T-helper 1 cell treated with Interleukin-12 subunit alpha and Interleukin-12 subunit beta and Interleukin-4 antibody, amounts not matched to agents 30 μg/mL and 1 μg/mL, for 36 hours (primary cell): Measurements from ENCODE around the gene INSC.

Source experiments
- H3K27ac Mint-ChIP-seq: one replicate; pipeline ENCODE4 v1.8.0; 2021; ENCODE audit warnings: mild to moderate bottlenecking, mixed read lengths
- H3K27me3 Mint-ChIP-seq: one replicate; pipeline ENCODE4 v1.8.0; 2021; ENCODE audit warnings: low read depth, mixed read lengths
- H3K36me3 Mint-ChIP-seq: one replicate; pipeline ENCODE4 v1.8.0; 2021; ENCODE audit warnings: low read depth, mixed read lengths
- H3K4me1 Mint-ChIP-seq: one replicate; pipeline ENCODE4 v1.8.0; 2021; ENCODE audit warnings: low read depth, mixed read lengths
- H3K4me3 Mint-ChIP-seq: one replicate; pipeline ENCODE4 v1.8.0; 2021; ENCODE audit warnings: mild to moderate bottlenecking, moderate library complexity, mixed read lengths
- H3K9me3 Mint-ChIP-seq: one replicate; pipeline ENCODE4 v1.8.0; 2021; ENCODE audit warnings: mixed read lengths

INSC gene

DNA sequence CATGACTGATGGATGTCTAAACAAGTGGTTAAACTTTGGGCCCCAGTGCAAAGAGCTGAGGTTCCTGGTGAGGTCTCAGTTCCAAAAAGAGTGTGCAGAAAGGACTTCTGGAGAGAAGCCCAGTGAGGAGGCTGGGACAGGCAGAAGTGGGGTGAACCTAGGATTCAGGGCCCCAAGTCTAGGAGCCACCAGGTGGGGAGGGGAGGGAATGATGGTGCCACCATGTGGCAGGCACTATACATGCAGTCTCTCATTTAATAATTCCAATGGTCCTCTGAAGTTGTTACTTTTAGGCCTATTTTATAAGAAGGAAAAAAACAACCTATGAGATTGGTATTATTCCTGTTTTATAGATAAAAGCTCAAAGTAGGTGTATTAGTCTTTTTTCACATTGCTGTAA is 102.0 kb downstream of the INSC start:
- H3K4me3 Mint-ChIP-seq: no peak overlapping the region
- H3K27ac Mint-ChIP-seq: no peak overlapping the region
- H3K4me1 Mint-ChIP-seq: no peaks in the 10 kb centered on the region
- no peaks in the 10 kb centered on the region for H3K27me3 Mint-ChIP-seq
- no peaks in the 10 kb centered on the region for H3K9me3 Mint-ChIP-seq
- no peaks in the 10 kb centered on the region for H3K36me3 Mint-ChIP-seq

DNA sequence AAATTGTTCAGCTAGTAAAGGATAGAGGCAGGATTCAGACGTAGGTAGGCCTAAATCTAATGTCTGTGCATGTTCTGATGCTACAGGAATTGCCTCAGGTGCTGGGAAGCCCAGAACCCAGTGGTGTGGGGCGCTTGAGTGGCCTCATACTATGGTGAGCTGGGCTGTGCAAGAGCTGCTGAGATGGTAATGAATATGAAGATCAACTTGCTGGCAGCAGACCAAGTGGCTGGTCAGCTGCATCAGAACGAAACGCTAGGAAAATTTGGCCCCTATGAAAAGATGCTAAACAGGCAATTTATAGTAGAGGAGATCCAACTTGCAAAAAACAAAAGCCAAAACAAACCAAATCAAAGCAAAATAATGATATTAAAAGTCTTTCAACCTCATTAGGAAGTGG is 102.7 kb downstream of the INSC start:
- no peak overlapping the region for H3K27ac Mint-ChIP-seq
- no peaks in the 10 kb centered on the region for H3K36me3 Mint-ChIP-seq
- H3K27me3 Mint-ChIP-seq: no peaks in the 10 kb centered on the region
- H3K9me3 Mint-ChIP-seq: no peaks in the 10 kb centered on the region
- H3K4me3 Mint-ChIP-seq: no peak overlapping the region
- H3K4me1 Mint-ChIP-seq: no peaks in the 10 kb centered on the region

DNA sequence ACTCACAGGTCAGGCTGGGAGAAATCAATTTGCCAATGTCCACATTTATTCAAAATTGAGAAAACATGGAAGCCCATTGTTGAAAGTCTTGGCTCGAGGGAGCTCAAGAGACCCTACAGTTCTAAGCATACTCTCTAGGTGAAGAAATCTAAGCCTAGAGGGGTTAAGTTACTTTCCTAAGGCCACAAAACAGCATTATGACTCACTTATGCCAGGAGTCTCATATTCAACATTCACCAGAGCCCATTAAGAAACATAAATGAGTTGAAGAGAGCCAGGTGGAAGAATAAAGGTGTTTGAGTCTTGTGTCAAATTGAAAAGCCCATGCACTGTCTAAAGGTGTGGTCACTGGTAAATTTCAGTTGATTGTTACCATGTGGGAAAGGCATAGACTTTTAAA is 108.1 kb downstream of the INSC start:
- no peaks in the 10 kb centered on the region for H3K36me3 Mint-ChIP-seq
- H3K27me3 Mint-ChIP-seq: no peaks in the 10 kb centered on the region
- H3K27ac Mint-ChIP-seq: no peak overlapping the region
- no peaks in the 10 kb centered on the region for H3K4me1 Mint-ChIP-seq
- no peaks in the 10 kb centered on the region for H3K9me3 Mint-ChIP-seq
- H3K4me3 Mint-ChIP-seq: no peak overlapping the region

DNA sequence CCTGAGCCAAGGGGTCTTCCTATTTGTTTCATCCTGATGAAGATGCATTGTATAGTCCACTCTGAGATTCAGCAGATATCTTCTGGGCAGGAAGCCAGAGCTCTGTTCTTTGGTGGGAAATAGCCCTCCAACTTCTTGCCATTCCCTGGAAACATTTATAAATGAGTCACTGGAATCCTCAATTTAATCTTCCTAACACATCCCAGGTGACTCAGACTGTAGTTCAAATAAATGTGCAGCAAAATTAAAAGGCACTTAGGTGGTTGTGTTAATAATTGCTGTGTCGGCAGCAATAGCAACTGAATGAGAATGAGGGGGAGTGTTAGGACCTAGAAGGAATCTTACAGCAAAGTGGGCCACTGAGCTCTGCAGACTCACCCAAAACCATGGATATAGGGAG is 108.6 kb downstream of the INSC start:
- Mint-ChIP-seq H3K4me1 (no peaks in the 10 kb centered on the region), H3K36me3 (no peaks in the 10 kb centered on the region), H3K4me3 (no peak overlapping the region), H3K27ac (no peak overlapping the region), H3K9me3 (no peaks in the 10 kb centered on the region), H3K27me3 (no peaks in the 10 kb centered on the region)

DNA sequence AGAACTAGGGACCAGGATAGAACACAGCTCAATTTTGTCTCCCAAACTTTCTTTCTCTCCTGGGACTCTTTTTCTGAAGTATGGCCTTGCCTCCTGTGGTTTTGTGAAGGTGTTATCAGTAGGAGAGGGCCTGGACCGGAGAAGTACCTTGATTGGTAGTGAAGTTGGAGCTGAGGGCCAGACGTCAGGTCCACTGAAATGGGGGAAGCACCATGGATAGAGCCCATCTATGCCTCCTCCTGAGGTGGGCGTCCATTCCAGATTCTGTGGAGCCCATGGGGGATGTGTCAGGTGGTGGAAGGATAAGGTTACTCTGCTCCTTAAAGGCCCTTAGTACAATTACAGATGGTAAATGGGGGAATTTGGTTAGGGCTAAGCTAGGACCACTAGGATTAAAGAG is 109.7 kb downstream of the INSC start:
- no peaks in the 10 kb centered on the region for H3K36me3 Mint-ChIP-seq
- H3K4me1 Mint-ChIP-seq: no peaks in the 10 kb centered on the region
- no peaks in the 10 kb centered on the region for H3K27me3 Mint-ChIP-seq
- H3K27ac Mint-ChIP-seq: no peak overlapping the region
- H3K4me3 Mint-ChIP-seq: no peak overlapping the region
- H3K9me3 Mint-ChIP-seq: no peaks in the 10 kb centered on the region

DNA sequence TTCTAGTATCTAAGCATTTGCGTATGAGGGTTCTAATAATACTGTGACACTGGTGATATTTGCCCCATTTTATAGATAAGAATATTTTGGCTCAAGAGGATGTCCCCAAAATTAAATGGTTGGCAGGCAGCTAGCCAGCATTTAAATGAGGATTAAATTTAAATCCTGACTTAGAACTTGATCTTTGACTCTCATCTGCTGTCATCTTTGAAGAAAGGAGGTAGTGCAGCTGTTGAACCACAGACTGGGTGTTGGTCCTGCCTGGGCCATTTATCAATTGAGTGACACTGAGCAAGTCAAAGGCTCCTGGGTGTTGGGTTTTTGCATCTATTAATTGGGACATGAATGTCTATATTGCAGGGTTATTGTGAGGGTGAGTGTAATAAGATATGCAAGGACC is 112.3 kb downstream of the INSC start:
- Mint-ChIP-seq H3K9me3 (no peaks in the 10 kb centered on the region), H3K4me3 (no peak overlapping the region), H3K27ac (no peak overlapping the region), H3K36me3 (no peaks in the 10 kb centered on the region), H3K27me3 (no peaks in the 10 kb centered on the region), H3K4me1 (no peaks in the 10 kb centered on the region)

DNA sequence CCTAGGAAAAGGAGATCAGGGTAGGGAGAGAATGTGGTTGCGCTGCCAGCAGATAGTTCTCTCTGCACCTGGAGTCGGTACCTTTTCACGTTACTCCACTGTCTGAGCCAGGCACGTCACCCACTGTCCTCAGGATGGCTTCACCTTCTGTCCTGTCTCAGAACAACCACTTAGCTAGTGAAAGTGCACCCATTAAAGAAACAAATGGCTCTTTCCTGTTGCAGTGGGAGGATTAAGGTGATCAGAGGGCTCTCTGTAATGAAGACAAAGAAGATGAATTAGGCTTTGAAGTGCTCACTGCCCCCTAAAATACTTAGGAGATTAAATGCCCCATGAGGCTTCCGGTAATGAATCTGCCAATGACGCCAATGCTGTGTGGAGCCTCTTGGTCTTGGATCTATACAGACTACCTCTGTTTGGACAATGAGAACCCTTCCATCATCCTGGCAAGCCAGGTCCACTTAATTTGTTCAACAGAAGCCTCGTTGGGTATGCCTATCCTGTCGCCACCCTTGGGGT is 113.7 kb downstream of the INSC start:
- Mint-ChIP-seq H3K9me3 (no peaks in the 10 kb centered on the region), H3K4me1 (no peaks in the 10 kb centered on the region), H3K27me3 (peaks cover 4% of the 10 kb centered on the region), H3K27ac (no peak overlapping the region), H3K36me3 (no peaks in the 10 kb centered on the region), H3K4me3 (no peak overlapping the region)

DNA sequence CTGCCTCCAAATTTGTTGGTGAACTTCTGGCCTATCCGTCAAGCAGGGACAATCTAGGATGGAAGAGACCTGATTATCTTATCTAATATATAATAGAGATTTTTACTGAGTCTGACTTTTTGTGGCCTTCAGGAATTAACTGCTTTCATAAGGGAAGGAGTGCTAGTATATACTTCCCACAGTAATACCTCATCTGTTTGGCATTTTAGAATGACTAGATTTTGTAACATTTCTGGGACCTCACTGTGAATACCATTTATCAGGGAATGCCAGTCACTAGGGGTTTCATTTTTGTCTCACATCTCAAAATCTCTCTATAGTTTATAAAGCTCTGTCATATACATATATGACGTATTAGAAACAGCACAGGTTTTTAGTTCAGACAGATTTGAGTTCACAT is 114.3 kb downstream of the INSC start:
- no peak overlapping the region for H3K27ac Mint-ChIP-seq
- H3K36me3 Mint-ChIP-seq: no peaks in the 10 kb centered on the region
- H3K27me3 Mint-ChIP-seq: peaks cover 4% of the 10 kb centered on the region
- no peaks in the 10 kb centered on the region for H3K9me3 Mint-ChIP-seq
- no peak overlapping the region for H3K4me3 Mint-ChIP-seq
- H3K4me1 Mint-ChIP-seq: no peaks in the 10 kb centered on the region

DNA sequence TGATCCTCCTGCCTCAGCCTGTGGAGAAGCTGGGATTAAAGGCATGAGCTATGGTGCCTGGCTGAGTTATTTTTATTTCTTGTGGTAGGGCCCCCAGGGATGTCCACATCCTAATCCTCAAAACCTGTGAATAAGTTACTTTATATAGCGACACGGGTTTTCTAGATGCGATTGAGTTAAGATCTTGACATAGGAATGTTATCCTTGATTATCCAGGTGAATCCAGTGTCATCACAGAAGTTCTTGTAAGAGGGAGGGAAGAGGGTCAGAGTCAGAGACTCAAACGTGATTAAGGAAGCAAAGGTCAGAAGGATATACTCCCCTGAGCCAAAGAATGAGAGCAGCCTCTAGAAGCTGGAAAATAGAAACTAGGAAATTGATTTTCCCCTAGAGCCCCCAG is 117.8 kb downstream of the INSC start:
- Mint-ChIP-seq H3K4me1 (no peaks in the 10 kb centered on the region), H3K4me3 (no peak overlapping the region), H3K27me3 (peaks cover 4% of the 10 kb centered on the region), H3K27ac (no peak overlapping the region), H3K9me3 (no peaks in the 10 kb centered on the region), H3K36me3 (no peaks in the 10 kb centered on the region)

DNA sequence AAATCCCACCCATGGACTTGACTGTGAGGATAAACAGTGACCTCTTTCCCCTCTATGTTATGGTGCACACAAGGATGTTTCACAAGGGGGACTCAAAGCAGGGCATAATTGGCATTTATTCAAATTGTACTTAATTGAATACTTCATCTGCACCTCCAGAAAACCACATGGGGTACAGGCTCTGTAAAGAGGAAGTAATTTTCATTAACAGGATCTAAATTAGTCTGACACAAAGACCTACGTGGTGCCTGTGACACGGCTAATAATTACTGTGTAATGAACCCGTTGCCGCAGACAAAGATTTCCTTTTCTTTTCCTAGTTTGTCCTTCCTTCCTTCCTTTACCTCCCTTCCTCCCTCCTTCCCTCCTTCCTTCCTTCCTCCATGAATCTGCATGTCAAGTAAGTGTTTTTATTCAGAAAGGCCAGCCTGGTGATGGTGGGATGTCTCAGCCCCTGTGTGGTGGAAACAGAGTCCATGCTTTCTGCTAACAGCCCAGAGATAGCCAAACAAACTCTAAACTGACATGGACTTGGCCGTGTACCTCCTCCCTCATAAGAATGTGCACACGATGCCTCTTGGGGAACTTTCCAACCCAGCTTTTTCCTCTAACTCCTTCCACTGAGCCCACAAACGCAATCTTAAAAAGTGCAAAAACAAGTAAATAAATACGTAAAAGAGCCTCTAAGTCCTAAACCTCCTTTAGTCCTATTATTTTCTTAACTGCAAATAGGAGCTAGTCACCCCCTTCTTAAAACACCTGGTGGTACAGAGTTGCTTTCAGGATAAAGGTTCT is 118.8 kb downstream of the INSC start:
- H3K36me3 Mint-ChIP-seq: no peaks in the 10 kb centered on the region
- peaks cover 4% of the 10 kb centered on the region for H3K27me3 Mint-ChIP-seq
- no peaks in the 10 kb centered on the region for H3K9me3 Mint-ChIP-seq
- no peak overlapping the region for H3K4me3 Mint-ChIP-seq
- H3K27ac Mint-ChIP-seq: no peak overlapping the region
- H3K4me1 Mint-ChIP-seq: no peaks in the 10 kb centered on the region

DNA sequence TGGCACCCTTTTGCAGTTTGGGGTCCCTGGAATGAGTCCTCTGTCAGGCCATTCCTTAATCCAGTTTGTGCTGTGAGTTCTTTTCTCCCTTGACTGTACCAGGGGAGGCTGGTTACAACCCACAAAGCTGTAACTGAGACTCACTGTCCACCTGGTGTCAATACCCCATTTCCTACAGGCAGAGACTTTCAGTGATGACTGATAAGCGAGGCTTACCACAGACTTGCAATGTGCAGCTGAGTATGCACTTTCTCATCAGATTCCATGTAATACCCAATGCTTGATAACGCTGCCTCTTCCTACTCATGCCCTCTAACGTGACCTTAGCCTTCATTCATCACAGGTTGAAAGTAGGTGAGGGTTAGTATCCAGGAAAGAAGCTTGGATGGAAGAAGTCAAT is 120.1 kb downstream of the INSC start:
- peaks cover 4% of the 10 kb centered on the region for H3K27me3 Mint-ChIP-seq
- no peak overlapping the region for H3K4me3 Mint-ChIP-seq
- H3K36me3 Mint-ChIP-seq: no peaks in the 10 kb centered on the region
- H3K27ac Mint-ChIP-seq: no peak overlapping the region
- no peaks in the 10 kb centered on the region for H3K4me1 Mint-ChIP-seq
- no peaks in the 10 kb centered on the region for H3K9me3 Mint-ChIP-seq

DNA sequence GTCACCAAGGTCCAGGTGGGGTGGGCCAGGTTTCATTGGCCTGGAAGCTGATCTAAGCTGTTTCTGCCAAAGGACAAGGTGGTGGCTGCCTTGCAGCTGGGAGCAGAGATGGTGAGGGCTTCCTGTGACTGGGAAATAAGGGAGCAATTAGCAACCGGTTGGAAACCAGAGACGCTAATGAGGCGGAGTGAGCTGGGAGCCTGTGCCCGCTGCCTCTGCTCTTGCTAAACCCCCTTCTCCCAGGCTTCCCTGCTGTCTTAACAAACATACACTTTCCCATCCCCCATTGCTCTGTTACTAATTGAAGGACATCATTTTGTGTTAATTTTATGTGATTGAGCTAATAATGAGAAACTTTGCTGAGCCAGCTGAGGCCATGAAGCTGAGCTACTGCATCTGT is 121.8 kb downstream of the INSC start:
- peaks cover 4% of the 10 kb centered on the region for H3K27me3 Mint-ChIP-seq
- no peaks in the 10 kb centered on the region for H3K9me3 Mint-ChIP-seq
- no peak overlapping the region for H3K27ac Mint-ChIP-seq
- H3K36me3 Mint-ChIP-seq: no peaks in the 10 kb centered on the region
- H3K4me1 Mint-ChIP-seq: no peaks in the 10 kb centered on the region
- no peak overlapping the region for H3K4me3 Mint-ChIP-seq

DNA sequence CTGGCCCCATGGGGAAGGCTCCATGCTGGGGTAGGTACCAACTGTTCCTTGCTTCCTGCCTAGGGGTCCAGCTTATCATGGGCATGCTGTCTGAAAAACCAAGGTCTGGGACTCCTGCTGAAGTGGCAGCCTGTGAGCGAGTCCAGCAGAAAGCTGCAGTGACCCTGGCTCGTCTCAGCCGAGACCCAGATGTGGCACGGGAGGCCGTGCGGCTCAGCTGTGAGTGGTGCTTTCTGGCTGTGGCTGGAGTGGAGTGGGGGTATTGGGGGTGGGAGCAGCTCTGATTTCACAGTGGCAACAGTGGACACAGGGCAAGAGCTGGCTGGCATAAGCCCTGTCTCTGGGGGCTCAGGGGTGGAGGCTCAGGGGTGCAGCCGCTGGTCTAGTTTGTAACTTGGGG is 124.1 kb downstream of the INSC start:
- Mint-ChIP-seq H3K9me3 (no peaks in the 10 kb centered on the region), H3K4me3 (no peak overlapping the region), H3K4me1 (no peaks in the 10 kb centered on the region), H3K27ac (no peak overlapping the region), H3K36me3 (no peaks in the 10 kb centered on the region), H3K27me3 (peaks cover 8% of the 10 kb centered on the region)

DNA sequence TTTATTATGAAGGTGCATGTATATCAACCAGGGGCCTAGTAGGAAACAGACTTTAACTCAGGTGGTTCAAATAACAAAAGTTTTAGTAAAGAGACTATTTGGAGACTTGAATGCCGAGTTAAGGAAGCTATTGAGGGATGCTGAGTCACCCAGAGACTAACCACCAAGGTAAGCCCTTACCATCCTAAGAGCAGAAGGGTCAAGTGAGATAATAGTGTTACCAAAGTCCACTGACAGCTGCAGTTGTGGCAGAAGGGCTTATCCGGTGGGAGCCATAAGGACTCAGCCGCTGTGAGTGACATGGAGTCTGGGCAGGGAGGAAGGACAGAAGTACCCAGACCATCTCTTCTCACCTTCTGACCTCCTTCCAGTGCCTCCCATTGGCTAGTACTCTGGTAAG is 134.0 kb downstream of the INSC start:
- Mint-ChIP-seq H3K36me3 (no peaks in the 10 kb centered on the region), H3K27me3 (peaks cover 6% of the 10 kb centered on the region), H3K4me1 (no peaks in the 10 kb centered on the region), H3K27ac (no peak overlapping the region), H3K4me3 (no peak overlapping the region), H3K9me3 (no peaks in the 10 kb centered on the region)

DNA sequence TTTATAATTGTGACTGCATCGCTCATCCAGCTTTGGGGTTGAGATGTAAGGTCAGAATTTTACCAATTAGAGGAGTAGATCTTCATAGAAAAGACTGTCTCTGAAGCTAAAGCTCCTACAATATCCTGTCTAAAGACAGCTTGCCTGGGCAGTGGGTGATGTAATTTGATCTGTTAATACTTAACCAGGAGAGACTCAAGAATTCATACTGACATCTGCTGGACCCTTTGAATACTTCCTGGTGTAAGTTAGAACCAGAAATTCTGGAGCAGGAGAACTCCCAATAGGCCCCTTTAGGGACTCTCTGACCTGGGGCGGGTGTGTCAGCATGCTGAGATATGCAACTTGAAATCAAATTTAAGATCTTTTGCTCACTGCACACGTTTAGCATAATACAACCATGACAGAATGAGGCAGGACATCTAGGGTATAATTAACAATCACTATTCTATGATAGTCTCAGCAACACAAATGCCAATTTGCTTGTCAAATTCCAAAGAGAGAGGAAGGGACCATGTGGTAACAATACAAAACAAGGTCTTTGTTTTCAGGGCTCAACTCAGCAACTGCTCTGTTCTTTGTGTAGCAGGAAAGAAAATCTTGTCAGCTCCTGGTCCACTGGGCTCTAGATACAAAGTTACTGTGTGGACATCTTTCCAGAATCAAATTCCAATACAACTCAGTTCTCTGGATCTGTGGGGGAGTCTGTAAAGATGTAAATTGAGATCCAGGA is 143.9 kb downstream of the INSC start:
- Mint-ChIP-seq H3K27ac (no peak overlapping the region), H3K36me3 (no peaks in the 10 kb centered on the region), H3K9me3 (no peaks in the 10 kb centered on the region), H3K4me1 (no peaks in the 10 kb centered on the region), H3K4me3 (no peak overlapping the region), H3K27me3 (peaks cover 8% of the 10 kb centered on the region)
